Measurements from ENCODE around the gene C1QTNF3. TPM values are rescaled to one million over a fixed set of nuclear protein-coding genes. Genes with fewer than 3 reads are reported as not detected.
A peak's percentile ranks its signal among the peaks of the same experiment; 100 is the strongest.
"Not testable (repeated sequence)": the region's sequence is repeated elsewhere in the genome, so short reads cannot be mapped to it uniquely, and the experiment has no call there.

C1QTNF3 gene
- total RNA-seq, 1 donor from 2014 or later = 1.1 TPM

GRCh38 chr5:34030585-34030984 lies 12.4 kb downstream of the C1QTNF3 start:
- intact Hi-C loops (cut with micrococcal nuclease); ATAC-seq; DNase-seq: not testable (repeated sequence)

- DNase-seq (no peak), ATAC-seq (no peak)
- intact Hi-C loops (cut with micrococcal nuclease) = no loop called here
These were observed 13.0 kb downstream of the C1QTNF3 start for GRCh38 chr5:34030048-34030447.

- ATAC-seq = no peak
- no peak for DNase-seq
- intact Hi-C loops (cut with micrococcal nuclease) = no loop called here
These were observed 14.7 kb downstream of the C1QTNF3 start for GRCh38 chr5:34028349-34028748.

GRCh38 chr5:34026089-34026761 lies 16.8 kb downstream of the C1QTNF3 start:
- intact Hi-C loops (cut with micrococcal nuclease) = no loop called here
- ATAC-seq (no peak), DNase-seq (no peak)

- no peak for DNase-seq
- peak; percentile 44 for ATAC-seq
- intact Hi-C loops (cut with micrococcal nuclease) = no loop called here
These were observed 20.8 kb downstream of the C1QTNF3 start for GRCh38 chr5:34022121-34022705.

- intact Hi-C loops (cut with micrococcal nuclease) = no loop called here
- no peak for ATAC-seq
- DNase-seq = no peak
These were observed 21.7 kb downstream of the C1QTNF3 start for GRCh38 chr5:34021334-34021733.

- DNase-seq = no peak
- ATAC-seq = no peak
- intact Hi-C loops (cut with micrococcal nuclease) = no loop called here
These were observed 22.3 kb downstream of the C1QTNF3 start for GRCh38 chr5:34020726-34021125.

GRCh38 chr5:34017254-34017653 lies 25.8 kb downstream of the C1QTNF3 start:
- DNase-seq = no peak

GRCh38 chr5:34016750-34017149 lies 26.3 kb downstream of the C1QTNF3 start:
- ATAC-seq (no peak), DNase-seq (no peak)
- intact Hi-C loops (cut with micrococcal nuclease) = no loop called here

More at GRCh38 chr5:34017254-34017653, 25.8 kb downstream of the C1QTNF3 start:
- intact Hi-C loops (cut with micrococcal nuclease) = no loop called here
- ATAC-seq = no peak

- intact Hi-C loops (cut with micrococcal nuclease) = no loop called here
- DNase-seq (no peak), ATAC-seq (no peak)
These were observed 26.8 kb downstream of the C1QTNF3 start for GRCh38 chr5:34016222-34016621.

GRCh38 chr5:34015120-34015822 lies 27.7 kb downstream of the C1QTNF3 start:
- no peak for ATAC-seq

GRCh38 chr5:34014626-34015025 lies 28.4 kb downstream of the C1QTNF3 start:
- no peak for DNase-seq
- ATAC-seq = no peak
- intact Hi-C loops (cut with micrococcal nuclease) = no loop called here

More at GRCh38 chr5:34015120-34015822, 27.7 kb downstream of the C1QTNF3 start:
- intact Hi-C loops (cut with micrococcal nuclease) = no loop called here
- DNase-seq = no peak

- intact Hi-C loops (cut with micrococcal nuclease) = no loop called here
- no peak for DNase-seq
- ATAC-seq = no peak
These were observed 29.5 kb downstream of the C1QTNF3 start for GRCh38 chr5:34013547-34013946.

- intact Hi-C loops (cut with micrococcal nuclease) = no loop called here
- no peak for DNase-seq
- ATAC-seq = no peak
These were observed 30.2 kb downstream of the C1QTNF3 start for GRCh38 chr5:34012791-34013190.

- DNase-seq (no peak), ATAC-seq (no peak)
- intact Hi-C loops (cut with micrococcal nuclease) = no loop called here
These were observed 31.5 kb downstream of the C1QTNF3 start for GRCh38 chr5:34011536-34011935.

- DNase-seq; ATAC-seq; intact Hi-C loops (cut with micrococcal nuclease): not testable (repeated sequence)
These were observed 32.9 kb downstream of the C1QTNF3 start for GRCh38 chr5:34010146-34010545.

- no peak for ATAC-seq
- no peak for DNase-seq
- intact Hi-C loops (cut with micrococcal nuclease) = no loop called here
These were observed 33.4 kb downstream of the C1QTNF3 start for GRCh38 chr5:34009610-34010009.

- intact Hi-C loops (cut with micrococcal nuclease) = no loop called here
- no peak for ATAC-seq
- no peak for DNase-seq
These were observed 34.2 kb downstream of the C1QTNF3 start for GRCh38 chr5:34008802-34009201.

- intact Hi-C loops (cut with micrococcal nuclease) = no loop called here
- peak; percentile 99 for ATAC-seq
- DNase-seq = peak; percentile 97
These were observed 35.1 kb downstream of the C1QTNF3 start, which contains the start of gene AMACR for GRCh38 chr5:34007621-34008600. Gene AMACR, minus strand, starts transcription at chr5:34008050. Its CDS starts 31 bp downstream, at chr5:34008019.
